GM12891 (cell line): ENCODE results near the gene FILIP1. TPM values are rescaled to one million over a fixed set of nuclear protein-coding genes. Genes with fewer than 3 reads are reported as not detected.

Experiments
- DNase-seq: peaks from one replicate; pipeline ENCODE4 v3.0.0; 2011; ENCODE audit warnings: low spot score; ENCODE audit not compliant: insufficient read length
- FAIRE-seq: peaks from 2 replicates; lab custom pipeline; 2011; peaks lifted over from hg19 to GRCh38; lab: Jason Lieb, UNC
- PAX5 ChIP-seq: IDR thresholded peaks from 2 replicates; pipeline ENCODE4 v1.6.1; 2011; ENCODE audit warnings: low read length, moderate library complexity, mild to moderate bottlenecking; ENCODE audit not compliant: insufficient read depth, severe bottlenecking
- POLR2A ChIP-seq: IDR thresholded peaks from 2 replicates; pipeline ENCODE4 v1.6.1; 2011; ENCODE audit warnings: low read depth, low read length, control low read depth
- POLR2AphosphoS5 ChIP-seq: IDR thresholded peaks from 2 replicates; pipeline ENCODE4 v1.6.1; 2011; ENCODE audit warnings: low read depth, low read length, control low read depth
- POU2F2 ChIP-seq: IDR thresholded peaks from 2 replicates; pipeline ENCODE4 v1.6.1; 2011; ENCODE audit warnings: low read depth, mild to moderate bottlenecking, control low read depth, low read length, moderate library complexity
- SPI1 ChIP-seq: IDR thresholded peaks from 2 replicates; pipeline ENCODE4 v1.6.1; 2011; ENCODE audit warnings: low read depth, low read length, control low read depth
- TAF1 ChIP-seq: IDR thresholded peaks from 2 replicates; pipeline ENCODE4 v1.6.1; 2011; ENCODE audit warnings: low read depth, low read length, control low read depth
- polyA plus RNA-seq: library from polyadenylated mRNA; unstranded; fragments of >200 nt; gene quantifications from one replicate; pipeline ENCODE4 v1.2.1, GENCODE V29; 2012; ENCODE audit warnings: low read depth, missing spikeins, inconsistent platforms; ENCODE audit not compliant: missing spikeins

FILIP1 gene
- polyA plus RNA-seq = 0.23 TPM

DNA sequence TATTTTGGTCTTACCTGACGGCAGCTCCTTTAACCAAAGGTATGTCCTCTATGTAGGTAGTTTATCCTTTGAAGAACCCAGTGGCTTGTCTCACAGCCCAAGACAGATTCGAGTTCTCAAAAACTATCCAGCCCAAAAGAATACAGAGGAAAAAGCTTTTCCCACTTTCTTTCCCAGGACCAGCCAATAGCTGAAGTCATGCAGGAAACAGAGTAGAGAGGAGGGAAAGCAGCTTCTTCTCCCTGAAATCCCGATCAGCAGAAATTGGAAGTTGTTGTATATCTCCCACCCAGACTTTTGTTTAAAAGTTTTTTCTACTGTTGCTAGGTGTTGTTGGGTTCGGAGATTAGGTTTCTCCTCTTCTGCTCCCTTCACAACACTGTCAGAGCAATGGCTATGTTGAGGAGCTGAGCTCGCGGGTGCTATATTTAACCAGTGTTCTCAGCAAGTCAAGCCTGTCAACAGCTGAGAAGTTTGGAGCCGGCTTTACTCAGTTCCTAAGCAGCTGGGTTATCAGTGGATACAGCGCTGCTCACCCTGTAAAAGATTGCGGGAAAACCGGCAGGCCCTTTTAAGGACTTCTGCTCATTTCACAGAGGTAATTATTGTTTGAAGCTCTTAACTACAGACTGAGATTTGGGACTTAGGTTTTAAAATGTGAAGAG lies at the start of gene FILIP1:
Gene FILIP1 (minus strand): TSS at position 401 of the 665 bp plus-strand sequence. CDS start 78,828 bp downstream, outside the sequence.
- FAIRE-seq (no peak), DNase-seq (no peak)
- no peak for TF ChIP-seq TAF1
- TF ChIP-seq POLR2A = no peak
- TF ChIP-seq POLR2AphosphoS5 = no peak

DNA sequence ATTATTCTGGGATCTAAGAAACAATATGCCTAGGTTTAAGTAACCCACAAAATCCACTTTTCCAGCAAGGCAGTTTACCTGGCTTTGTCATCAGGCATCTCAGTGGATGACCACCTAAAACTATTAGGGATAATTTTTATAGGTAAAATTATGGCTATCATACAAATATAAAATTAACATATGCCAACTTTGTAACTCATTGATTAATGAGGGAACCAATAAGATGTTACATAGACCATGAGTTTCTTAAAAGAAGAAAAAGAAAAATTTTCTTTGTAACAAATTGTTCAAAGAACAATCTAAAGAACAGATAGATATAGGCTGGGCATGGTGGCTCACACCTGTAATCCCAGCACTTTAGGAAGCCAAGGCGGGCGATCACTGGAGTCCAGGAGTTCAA lies 49.7 kb upstream of the FILIP1 start:
- FAIRE-seq (no peak), DNase-seq (no peak)
- TF ChIP-seq TAF1 = no peak
- TF ChIP-seq POLR2A = no peak
- TF ChIP-seq POU2F2 = no peak
- no peak for TF ChIP-seq SPI1
- TF ChIP-seq POLR2AphosphoS5 = no peak
- no peak for TF ChIP-seq PAX5

GRCh38 chr6:75539136-75539535 lies 45.5 kb upstream of the FILIP1 start:
- FAIRE-seq (no peak), DNase-seq (no peak)
- TF ChIP-seq SPI1 = no peak
- no peak for TF ChIP-seq TAF1
- no peak for TF ChIP-seq POLR2A
- TF ChIP-seq POU2F2 = no peak
- TF ChIP-seq POLR2AphosphoS5 = no peak
- TF ChIP-seq PAX5 = no peak

GRCh38 chr6:75532521-75532920 lies 38.9 kb upstream of the FILIP1 start:
- TF ChIP-seq PAX5 = no peak
- TF ChIP-seq TAF1 = no peak
- TF ChIP-seq POU2F2 = no peak
- no peak for TF ChIP-seq SPI1
- TF ChIP-seq POLR2A = no peak
- no peak for TF ChIP-seq POLR2AphosphoS5
- no peak for FAIRE-seq

DNA sequence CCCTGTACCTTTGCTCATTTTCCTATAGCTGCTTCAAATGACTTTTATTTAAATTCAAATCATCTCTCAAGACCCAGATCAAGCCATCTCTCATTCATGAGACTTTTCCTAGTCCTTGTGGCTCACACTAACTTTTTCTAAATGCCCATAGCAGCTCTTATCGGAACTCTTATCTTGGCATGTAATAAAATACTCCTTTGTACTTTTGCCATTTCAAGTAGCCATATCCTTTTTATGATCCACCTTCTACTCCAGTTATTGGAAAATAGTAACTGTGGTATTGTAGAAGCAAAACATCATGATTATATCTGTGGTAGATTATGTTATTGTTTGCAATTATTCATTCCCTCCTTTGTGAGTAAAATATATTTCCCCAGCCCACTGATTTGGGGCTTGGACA lies 37.6 kb upstream of the FILIP1 start:
- TF ChIP-seq POU2F2 (no peak), POLR2AphosphoS5 (no peak), POLR2A (no peak), SPI1 (no peak)
- FAIRE-seq = no peak

More at GRCh38 chr6:75532521-75532920, 38.9 kb upstream of the FILIP1 start:
- no peak for DNase-seq

GRCh38 chr6:75530696-75531095 lies 37.1 kb upstream of the FILIP1 start:
- TF ChIP-seq POLR2A = no peak
- no peak for TF ChIP-seq POU2F2
- no peak for TF ChIP-seq TAF1
- TF ChIP-seq PAX5 = no peak
- TF ChIP-seq SPI1 = no peak
- no peak for TF ChIP-seq POLR2AphosphoS5
- no peak for FAIRE-seq
- DNase-seq = no peak

More for the DNA sequence above, 37.6 kb upstream of the FILIP1 start:
- DNase-seq = no peak

- DNase-seq (no peak), FAIRE-seq (no peak)
- no peak for TF ChIP-seq POLR2AphosphoS5
- TF ChIP-seq TAF1 = no peak
- no peak for TF ChIP-seq SPI1
- TF ChIP-seq POLR2A = no peak
- TF ChIP-seq POU2F2 = no peak
- TF ChIP-seq PAX5 = no peak
These were observed 34.8 kb upstream of the FILIP1 start for GRCh38 chr6:75528423-75528822.

DNA sequence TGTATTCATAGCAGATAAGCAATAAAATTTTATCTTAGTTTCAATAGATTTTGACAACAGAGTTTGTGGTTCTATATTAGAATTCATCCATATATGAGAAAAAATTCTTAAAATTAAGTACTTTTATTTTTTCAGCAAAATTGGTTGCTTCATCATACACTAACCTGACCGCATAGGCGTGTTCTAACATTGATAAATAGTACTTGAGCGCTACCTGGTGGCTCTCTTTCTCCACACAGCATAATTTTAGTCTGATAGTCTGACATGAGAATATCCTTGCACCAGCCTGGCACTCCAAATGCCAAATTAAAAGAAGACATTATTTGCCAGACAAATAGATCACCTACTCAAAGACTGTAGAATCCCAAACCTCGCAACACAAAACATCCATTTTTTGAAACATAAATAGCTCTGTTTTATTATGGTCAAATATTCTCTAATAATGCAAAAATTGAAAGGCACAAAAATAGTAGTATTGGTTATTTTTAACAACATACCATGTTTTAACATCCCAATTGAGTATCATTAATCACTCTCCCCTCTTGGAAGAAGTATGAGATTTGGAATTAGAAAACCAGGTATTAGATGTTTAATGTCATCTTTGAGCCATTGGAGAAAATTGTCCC lies 33.0 kb upstream of the FILIP1 start:
- FAIRE-seq = peak; percentile 72
- no peak for DNase-seq
- TF ChIP-seq SPI1 (no peak), POU2F2 (no peak), POLR2AphosphoS5 (no peak), POLR2A (no peak), TAF1 (no peak)

- DNase-seq = no peak
- no peak for FAIRE-seq
- TF ChIP-seq SPI1 (no peak), POU2F2 (no peak), POLR2A (no peak), PAX5 (no peak), POLR2AphosphoS5 (no peak), TAF1 (no peak)
These were observed 32.1 kb upstream of the FILIP1 start for GRCh38 chr6:75525682-75526081.

DNA sequence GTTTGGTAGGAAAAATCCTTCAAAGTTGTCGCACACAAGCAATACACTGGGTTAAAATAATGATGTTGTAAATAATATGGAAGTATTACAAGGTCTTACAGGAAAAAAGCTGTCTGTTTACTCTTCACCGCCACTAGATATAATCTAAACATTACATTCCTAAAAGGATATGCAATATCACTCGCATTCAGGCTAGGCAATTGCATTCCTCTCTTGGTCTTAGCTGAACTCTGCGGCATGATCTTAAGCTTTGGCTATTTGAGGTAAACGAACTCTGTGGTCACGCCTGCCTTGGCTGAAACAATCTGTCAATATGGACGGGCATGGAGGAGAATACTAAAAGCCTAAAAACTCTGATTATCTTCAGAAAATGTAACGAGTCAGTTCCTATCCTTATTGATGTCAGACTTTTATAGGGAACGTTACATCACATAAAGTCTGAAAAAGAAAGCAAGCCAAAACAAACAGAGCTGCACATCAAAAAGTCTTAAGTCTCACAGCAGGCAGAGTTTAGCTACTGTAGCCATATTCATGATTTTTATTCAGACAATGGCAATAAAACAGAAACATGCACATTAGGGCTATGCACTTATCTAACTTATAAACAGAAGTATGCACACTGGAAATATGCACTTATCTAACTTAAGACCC lies 30.8 kb upstream of the FILIP1 start:
- no peak for DNase-seq
- TF ChIP-seq POLR2A = no peak
- TF ChIP-seq SPI1 = no peak
- no peak for TF ChIP-seq POLR2AphosphoS5
- no peak for FAIRE-seq
